Measurements from ENCODE around the gene KCNE3.

Gene KCNE3, protein sequence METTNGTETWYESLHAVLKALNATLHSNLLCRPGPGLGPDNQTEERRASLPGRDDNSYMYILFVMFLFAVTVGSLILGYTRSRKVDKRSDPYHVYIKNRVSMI

DNA sequence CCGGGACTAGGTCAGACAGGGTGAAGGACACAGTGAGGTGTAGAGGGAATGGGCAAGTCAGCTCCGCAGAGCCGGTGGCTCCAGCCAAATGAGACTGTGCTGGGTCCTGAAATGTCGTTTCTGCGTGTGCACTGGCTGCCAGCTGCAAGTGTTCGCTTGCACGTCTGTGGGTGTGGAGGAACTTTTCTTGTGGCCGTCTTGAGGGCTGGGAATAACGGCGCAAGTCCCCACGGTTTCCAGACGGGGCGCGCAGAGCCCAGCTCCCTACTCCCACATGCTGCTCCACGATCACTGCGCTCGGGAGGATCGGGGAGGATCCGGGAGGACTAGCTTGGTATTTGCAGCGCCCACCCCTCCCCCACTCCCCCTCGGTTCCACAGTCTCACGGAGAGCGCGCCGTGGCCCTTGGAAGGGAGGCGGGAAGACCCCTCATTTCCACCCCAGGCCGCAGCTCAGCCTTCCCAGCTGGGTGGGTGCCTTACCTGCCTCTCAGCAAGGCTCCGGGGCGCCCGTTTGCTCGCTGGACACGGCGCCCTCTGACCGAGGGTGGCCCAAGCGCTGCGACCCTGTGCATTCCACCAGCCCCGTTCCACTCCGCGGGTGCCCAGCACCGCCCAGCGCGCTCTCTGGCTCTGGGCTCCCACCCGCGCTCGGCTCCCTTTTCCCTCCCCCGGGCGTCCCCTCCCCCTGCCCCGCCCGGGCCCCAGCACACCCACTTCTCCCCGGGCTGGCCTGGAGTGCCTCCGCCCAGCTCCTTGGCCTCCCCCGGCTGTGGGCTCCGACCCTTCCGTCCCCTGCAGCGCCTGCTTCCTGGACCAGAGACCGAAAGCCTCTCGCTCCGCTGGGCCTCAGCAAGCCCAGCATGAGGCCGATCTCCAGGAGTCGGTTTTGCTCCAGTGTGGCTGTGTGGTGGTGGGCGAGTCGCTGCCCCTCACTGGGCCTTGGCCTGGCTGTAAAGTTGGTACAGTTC, at the start of gene KCNE3:
Gene KCNE3 (minus strand): TSS at position 634 of the 970 bp plus-strand sequence. CDS start 9,986 bp downstream, outside the sequence.
- no peak within 1 kb of the TSS for H3K4me3 ChIP-seq (ENCODE audit: low read length, poor library complexity, severe bottlenecking)
- peaks cover 2% of the 10 kb centered on the region for H3K4me1 ChIP-seq (ENCODE audit: insufficient read depth, low read length, poor library complexity, severe bottlenecking)
- H3K9ac ChIP-seq (ENCODE audit: low read depth, low read length, poor library complexity, severe bottlenecking), result no peak within 1 kb of the TSS
- H3K36me3 ChIP-seq (ENCODE audit: insufficient read depth, low read length), result no peaks in the 10 kb centered on the region
- H3K79me2 ChIP-seq (ENCODE audit: insufficient read depth, low read length), result no peaks in the 10 kb centered on the region
- H3F3A ChIP-seq (ENCODE audit: low read depth), result no peaks in the 10 kb centered on the region
- H3K4me2 ChIP-seq (ENCODE audit: low read depth, low read length, poor library complexity, severe bottlenecking), result no peak within 1 kb of the TSS
- H3K9me2 ChIP-seq (replicated peaks; ENCODE audit: low read depth, low read length), result no peaks in the 10 kb centered on the region
- H3K27me3 ChIP-seq (ENCODE audit: insufficient read depth, low read length, poor library complexity, severe bottlenecking), result no peaks in the 10 kb centered on the region
- TF ChIP-seq EZH2phosphoT487 (IDR thresholded peaks at IDR 0.05; ENCODE audit: borderline replicate concordance), result no peak
- TF ChIP-seq, protein P1, sequence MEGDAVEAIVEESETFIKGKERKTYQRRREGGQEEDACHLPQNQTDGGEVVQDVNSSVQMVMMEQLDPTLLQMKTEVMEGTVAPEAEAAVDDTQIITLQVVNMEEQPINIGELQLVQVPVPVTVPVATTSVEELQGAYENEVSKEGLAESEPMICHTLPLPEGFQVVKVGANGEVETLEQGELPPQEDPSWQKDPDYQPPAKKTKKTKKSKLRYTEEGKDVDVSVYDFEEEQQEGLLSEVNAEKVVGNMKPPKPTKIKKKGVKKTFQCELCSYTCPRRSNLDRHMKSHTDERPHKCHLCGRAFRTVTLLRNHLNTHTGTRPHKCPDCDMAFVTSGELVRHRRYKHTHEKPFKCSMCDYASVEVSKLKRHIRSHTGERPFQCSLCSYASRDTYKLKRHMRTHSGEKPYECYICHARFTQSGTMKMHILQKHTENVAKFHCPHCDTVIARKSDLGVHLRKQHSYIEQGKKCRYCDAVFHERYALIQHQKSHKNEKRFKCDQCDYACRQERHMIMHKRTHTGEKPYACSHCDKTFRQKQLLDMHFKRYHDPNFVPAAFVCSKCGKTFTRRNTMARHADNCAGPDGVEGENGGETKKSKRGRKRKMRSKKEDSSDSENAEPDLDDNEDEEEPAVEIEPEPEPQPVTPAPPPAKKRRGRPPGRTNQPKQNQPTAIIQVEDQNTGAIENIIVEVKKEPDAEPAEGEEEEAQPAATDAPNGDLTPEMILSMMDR (conservative IDR thresholded peaks at IDR 0.05; ENCODE audit: low read length), result no peak
- H4K20me1 ChIP-seq (ENCODE audit: insufficient read depth, low read length, poor library complexity, severe bottlenecking), result no peaks in the 10 kb centered on the region
- no peak within 1 kb of the TSS for H2AFZ ChIP-seq (ENCODE audit: low read length)
- no peaks in the 10 kb centered on the region for H3K9me3 ChIP-seq (ENCODE audit: insufficient read depth, low read depth, low read length)

DNA sequence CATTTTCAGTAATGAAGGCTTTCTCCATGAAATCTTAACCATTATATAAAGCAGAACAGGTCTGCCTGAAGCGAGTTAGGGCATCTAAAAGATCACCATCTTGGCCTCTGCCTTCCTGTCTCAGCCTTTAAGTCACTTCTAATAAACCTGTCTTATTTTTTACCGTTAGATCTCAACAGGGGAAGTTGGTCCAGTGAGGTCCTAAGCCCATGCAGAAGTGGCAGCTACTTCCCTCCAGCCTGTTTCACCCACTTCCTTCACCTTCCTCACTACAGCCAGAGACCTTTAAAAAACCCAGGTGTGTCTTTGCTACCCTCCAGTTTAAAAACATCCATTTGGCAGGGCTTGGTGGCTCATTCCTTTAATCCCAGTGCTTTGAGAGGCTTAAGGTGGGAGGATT, 40.2 kb upstream of the KCNE3 start:
- H3K79me2 ChIP-seq (ENCODE audit: insufficient read depth, low read length), result no peaks in the 10 kb centered on the region
- no peak overlapping the region for H3K4me3 ChIP-seq (ENCODE audit: low read length, poor library complexity, severe bottlenecking)
- H3K36me3 ChIP-seq (ENCODE audit: insufficient read depth, low read length), result no peaks in the 10 kb centered on the region
- no peak overlapping the region for H3K9ac ChIP-seq (ENCODE audit: low read depth, low read length, poor library complexity, severe bottlenecking)
- no peak overlapping the region for H2AFZ ChIP-seq (ENCODE audit: low read length)
- no peak overlapping the region for H3K4me2 ChIP-seq (ENCODE audit: low read depth, low read length, poor library complexity, severe bottlenecking)
- H4K20me1 ChIP-seq (ENCODE audit: insufficient read depth, low read length, poor library complexity, severe bottlenecking), result no peaks in the 10 kb centered on the region
- TF ChIP-seq, protein P1 (conservative IDR thresholded peaks at IDR 0.05; ENCODE audit: low read length), result no peak
- no peak for TF ChIP-seq EZH2phosphoT487 (IDR thresholded peaks at IDR 0.05; ENCODE audit: borderline replicate concordance)
- no peaks in the 10 kb centered on the region for H3K9me2 ChIP-seq (replicated peaks; ENCODE audit: low read depth, low read length)
- H3K9me3 ChIP-seq (ENCODE audit: insufficient read depth, low read depth, low read length), result no peaks in the 10 kb centered on the region; the same call in 1 of the 2 replicates
- no peaks in the 10 kb centered on the region for H3K4me1 ChIP-seq (ENCODE audit: insufficient read depth, low read length, poor library complexity, severe bottlenecking)
- H3F3A ChIP-seq (ENCODE audit: low read depth), result no peaks in the 10 kb centered on the region
- H3K27me3 ChIP-seq (ENCODE audit: insufficient read depth, low read length, poor library complexity, severe bottlenecking), result no peaks in the 10 kb centered on the region

DNA sequence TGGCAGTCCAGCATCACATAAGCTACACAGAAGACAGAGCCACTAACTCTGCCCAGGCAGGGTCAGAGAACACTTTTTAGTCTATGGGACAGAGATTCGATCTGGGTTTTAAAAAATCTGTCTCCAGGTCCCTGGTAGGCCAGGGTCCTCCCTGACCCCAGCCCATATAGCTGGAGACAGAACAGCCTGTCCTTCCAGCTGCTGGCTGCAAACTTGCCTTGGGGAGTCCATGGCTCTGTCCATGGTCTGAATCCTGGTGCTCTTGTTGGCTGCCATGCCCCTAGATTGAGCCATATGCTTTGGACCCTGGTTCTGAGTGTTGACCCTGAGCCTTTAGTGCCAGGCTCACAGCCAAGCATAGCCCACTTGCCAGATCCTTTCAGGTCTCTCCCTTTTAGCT, 39.5 kb upstream of the KCNE3 start:
- Histone ChIP-seq H3F3A (ENCODE audit: low read depth) (no peaks in the 10 kb centered on the region), H4K20me1 (ENCODE audit: insufficient read depth, low read length, poor library complexity, severe bottlenecking) (no peaks in the 10 kb centered on the region), H2AFZ (ENCODE audit: low read length) (no peak overlapping the region), H3K9me2 (replicated peaks; ENCODE audit: low read depth, low read length) (no peaks in the 10 kb centered on the region), H3K4me1 (ENCODE audit: insufficient read depth, low read length, poor library complexity, severe bottlenecking) (no peaks in the 10 kb centered on the region), H3K79me2 (ENCODE audit: insufficient read depth, low read length) (no peaks in the 10 kb centered on the region), H3K4me3 (ENCODE audit: low read length, poor library complexity, severe bottlenecking) (no peak overlapping the region), H3K9ac (ENCODE audit: low read depth, low read length, poor library complexity, severe bottlenecking) (no peak overlapping the region), H3K9me3 (ENCODE audit: insufficient read depth, low read depth, low read length) (no peaks in the 10 kb centered on the region; the same call in 1 of the 2 replicates), H3K4me2 (ENCODE audit: low read depth, low read length, poor library complexity, severe bottlenecking) (no peak overlapping the region), H3K36me3 (ENCODE audit: insufficient read depth, low read length) (no peaks in the 10 kb centered on the region), H3K27me3 (ENCODE audit: insufficient read depth, low read length, poor library complexity, severe bottlenecking) (no peaks in the 10 kb centered on the region)
- TF ChIP-seq, protein P1 (conservative IDR thresholded peaks at IDR 0.05; ENCODE audit: low read length), result no peak
- TF ChIP-seq EZH2phosphoT487 (IDR thresholded peaks at IDR 0.05; ENCODE audit: borderline replicate concordance), result no peak
